ENCODE measurements around the gene RAD51B. TPM values are rescaled to one million over a fixed set of nuclear protein-coding genes. Genes with fewer than 3 reads are reported as not detected.

RAD51B gene
- total RNA-seq, 1 experiment from 2014 or later: 20.0 TPM

DNA sequence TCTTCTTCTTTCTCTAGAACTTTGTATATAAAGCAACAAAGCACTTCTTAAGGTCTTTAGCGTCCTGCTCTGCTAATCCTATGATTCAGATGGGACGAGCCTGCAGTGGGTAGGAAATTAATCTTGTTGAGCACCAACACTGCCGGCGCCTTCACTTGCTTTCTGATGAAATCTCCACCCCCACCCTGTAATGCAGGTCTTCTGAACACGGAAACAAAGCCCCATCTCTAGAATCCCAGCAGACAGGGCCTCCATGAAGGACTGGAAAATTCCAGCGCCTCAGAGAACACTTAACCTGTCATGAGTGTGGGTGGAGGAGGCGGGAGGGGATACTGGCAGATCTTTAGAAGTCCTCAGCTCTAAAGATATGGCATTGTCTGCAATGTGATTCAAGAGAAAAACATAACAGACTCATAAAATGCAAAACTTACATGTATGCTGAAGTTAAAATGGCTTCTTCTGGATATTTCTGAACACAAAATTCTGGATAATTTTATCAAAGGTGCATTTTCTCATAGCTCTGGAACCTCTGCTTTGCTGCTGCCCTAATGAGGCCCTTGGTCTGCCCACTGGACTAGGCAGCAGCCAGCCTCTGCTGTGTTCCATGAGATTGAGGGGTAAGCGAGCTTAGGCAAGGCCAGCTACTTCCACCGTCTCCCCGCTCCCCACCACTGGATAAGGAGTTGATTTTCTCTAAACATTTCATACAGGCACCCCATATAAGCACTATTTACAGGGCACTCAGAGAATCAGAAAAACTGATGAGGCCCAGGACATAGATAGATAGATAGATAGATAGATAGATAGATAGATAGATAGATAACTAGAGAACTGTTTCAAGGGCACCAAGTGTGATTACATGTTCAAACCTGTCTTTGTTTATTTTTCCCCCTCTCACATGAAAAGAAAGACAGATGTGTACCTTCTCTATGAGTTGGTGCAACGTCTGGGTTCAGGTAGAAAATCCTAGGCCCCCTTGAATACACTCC lies 930.2 kb downstream of the RAD51B start (continued):
- TF ChIP-seq SRF (IDR thresholded peaks at IDR 0.05; ENCODE audit: low read depth) (no peak), JUND (IDR thresholded peaks at IDR 0.05) (no peak), CEBPB (IDR thresholded peaks at IDR 0.05; ENCODE audit: low read depth) (no peak), ZNF274 (IDR thresholded peaks at IDR 0.05; ENCODE audit: low read depth, low read length) (no peak), POLR2A (IDR thresholded peaks at IDR 0.05; ENCODE audit: borderline replicate concordance, extremely low read depth, insufficient read depth, insufficient read length) (no peak), CBX3 (IDR thresholded peaks at IDR 0.05; ENCODE audit: low read depth) (no peak)

DNA sequence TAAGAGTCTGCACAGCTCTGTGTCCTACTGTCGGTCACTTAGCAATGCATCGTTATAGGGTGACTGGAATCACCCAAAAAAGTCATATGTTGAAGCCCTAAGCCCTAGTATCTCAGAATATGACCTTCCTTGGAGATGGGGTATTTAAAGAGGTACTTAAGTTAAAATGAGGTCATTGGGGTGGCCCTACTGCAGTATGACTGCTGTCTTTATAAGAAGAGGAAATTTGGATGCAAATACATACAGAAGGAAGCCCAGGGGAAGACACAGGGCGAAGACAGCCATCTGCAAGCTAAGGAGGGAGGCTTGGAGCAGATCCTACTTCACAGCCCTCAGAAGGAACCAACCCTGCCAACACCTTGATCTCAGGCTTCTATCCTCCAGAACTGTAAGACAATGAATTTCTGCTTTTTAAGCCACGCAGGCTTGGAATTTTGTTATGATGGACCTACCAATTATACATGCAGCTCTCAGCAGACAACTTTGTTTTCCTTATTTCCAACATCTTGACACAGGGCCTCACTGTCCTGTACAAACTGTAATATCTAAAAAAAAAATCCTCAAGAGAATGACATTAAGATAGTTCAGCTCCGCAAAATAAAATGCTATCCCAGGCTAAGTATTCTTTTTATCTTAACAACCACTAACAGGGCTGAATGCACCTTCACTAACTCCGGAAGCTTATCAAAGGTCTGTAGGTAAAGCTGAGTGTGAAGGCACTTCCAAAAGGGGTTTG lies 932.9 kb downstream of the RAD51B start:
- H3K27ac ChIP-seq (ENCODE audit: low read depth, low read length): no peak overlapping the region
- H3K9ac ChIP-seq (ENCODE audit: low read length): no peak overlapping the region
- peaks cover 8 to 9% of the 10 kb centered on the region in 2 experiments; a peak in 2 of 4 replicates for H3K4me1 ChIP-seq (ENCODE audit: control insufficient read depth in 1 of 2, insufficient read depth in 2 of 2, low read length in 2 of 2)
- H3K79me2 ChIP-seq (ENCODE audit: insufficient read depth, low read length): no peaks in the 10 kb centered on the region
- H2AFZ ChIP-seq (ENCODE audit: low read depth, low read length, poor library complexity, severe bottlenecking): no peak overlapping the region
- no peaks in the 10 kb centered on the region for H3K9me2 ChIP-seq (ENCODE audit: insufficient read depth)
- no TSS peak for BruUV-seq (replicated peaks)
- H3K4me2 ChIP-seq (ENCODE audit: low read length): no peak overlapping the region
- DNase-seq (ENCODE audit: low read depth, low spot score) (no peak), ATAC-seq (no peak)
- ChIA-PET RAD21 (ENCODE audit: low non-redundant PET in 1 of 2, low total read pairs in 2 of 2, uncharacterized antibody in 2 of 2, unreplicated experiment in 2 of 2) (no interaction called here), POLR2A (no interaction called here), CTCF (no interaction called here)
- H3K4me3 ChIP-seq (replicated peaks in 1 of 2; ENCODE audit: low read depth in 1 of 2, low read length in 2 of 2): no peak overlapping the region
- TF ChIP-seq, protein P1, sequence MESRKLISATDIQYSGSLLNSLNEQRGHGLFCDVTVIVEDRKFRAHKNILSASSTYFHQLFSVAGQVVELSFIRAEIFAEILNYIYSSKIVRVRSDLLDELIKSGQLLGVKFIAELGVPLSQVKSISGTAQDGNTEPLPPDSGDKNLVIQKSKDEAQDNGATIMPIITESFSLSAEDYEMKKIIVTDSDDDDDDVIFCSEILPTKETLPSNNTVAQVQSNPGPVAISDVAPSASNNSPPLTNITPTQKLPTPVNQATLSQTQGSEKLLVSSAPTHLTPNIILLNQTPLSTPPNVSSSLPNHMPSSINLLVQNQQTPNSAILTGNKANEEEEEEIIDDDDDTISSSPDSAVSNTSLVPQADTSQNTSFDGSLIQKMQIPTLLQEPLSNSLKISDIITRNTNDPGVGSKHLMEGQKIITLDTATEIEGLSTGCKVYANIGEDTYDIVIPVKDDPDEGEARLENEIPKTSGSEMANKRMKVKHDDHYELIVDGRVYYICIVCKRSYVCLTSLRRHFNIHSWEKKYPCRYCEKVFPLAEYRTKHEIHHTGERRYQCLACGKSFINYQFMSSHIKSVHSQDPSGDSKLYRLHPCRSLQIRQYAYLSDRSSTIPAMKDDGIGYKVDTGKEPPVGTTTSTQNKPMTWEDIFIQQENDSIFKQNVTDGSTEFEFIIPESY (IDR thresholded peaks at IDR 0.05; ENCODE audit: extremely low read depth, insufficient replicate concordance, low read length): no peak
- TF ChIP-seq, protein P2, sequence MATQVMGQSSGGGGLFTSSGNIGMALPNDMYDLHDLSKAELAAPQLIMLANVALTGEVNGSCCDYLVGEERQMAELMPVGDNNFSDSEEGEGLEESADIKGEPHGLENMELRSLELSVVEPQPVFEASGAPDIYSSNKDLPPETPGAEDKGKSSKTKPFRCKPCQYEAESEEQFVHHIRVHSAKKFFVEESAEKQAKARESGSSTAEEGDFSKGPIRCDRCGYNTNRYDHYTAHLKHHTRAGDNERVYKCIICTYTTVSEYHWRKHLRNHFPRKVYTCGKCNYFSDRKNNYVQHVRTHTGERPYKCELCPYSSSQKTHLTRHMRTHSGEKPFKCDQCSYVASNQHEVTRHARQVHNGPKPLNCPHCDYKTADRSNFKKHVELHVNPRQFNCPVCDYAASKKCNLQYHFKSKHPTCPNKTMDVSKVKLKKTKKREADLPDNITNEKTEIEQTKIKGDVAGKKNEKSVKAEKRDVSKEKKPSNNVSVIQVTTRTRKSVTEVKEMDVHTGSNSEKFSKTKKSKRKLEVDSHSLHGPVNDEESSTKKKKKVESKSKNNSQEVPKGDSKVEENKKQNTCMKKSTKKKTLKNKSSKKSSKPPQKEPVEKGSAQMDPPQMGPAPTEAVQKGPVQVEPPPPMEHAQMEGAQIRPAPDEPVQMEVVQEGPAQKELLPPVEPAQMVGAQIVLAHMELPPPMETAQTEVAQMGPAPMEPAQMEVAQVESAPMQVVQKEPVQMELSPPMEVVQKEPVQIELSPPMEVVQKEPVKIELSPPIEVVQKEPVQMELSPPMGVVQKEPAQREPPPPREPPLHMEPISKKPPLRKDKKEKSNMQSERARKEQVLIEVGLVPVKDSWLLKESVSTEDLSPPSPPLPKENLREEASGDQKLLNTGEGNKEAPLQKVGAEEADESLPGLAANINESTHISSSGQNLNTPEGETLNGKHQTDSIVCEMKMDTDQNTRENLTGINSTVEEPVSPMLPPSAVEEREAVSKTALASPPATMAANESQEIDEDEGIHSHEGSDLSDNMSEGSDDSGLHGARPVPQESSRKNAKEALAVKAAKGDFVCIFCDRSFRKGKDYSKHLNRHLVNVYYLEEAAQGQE (IDR thresholded peaks at IDR 0.05; ENCODE audit: low read depth): no peak
- TF ChIP-seq YY1 (IDR thresholded peaks at IDR 0.05; ENCODE audit: extremely low read depth, insufficient replicate concordance, low read depth, low read length) (no peak), SP1 (IDR thresholded peaks at IDR 0.05; ENCODE audit: low read depth) (no peak), POLR2AphosphoS5 (IDR thresholded peaks at IDR 0.05; ENCODE audit: low read depth, low read length) (no peak)
- intact Hi-C loops (cut with micrococcal nuclease): no loop called here
- no peaks in the 10 kb centered on the region for H3K27me3 ChIP-seq (ENCODE audit: insufficient read depth, low read length)
- H3K36me3 ChIP-seq (ENCODE audit: control insufficient read depth in 1 of 2, insufficient read depth in 2 of 2, low read length in 2 of 2): no peaks in the 10 kb centered on the region
- H3K9me3 ChIP-seq (ENCODE audit: control insufficient read depth in 1 of 2, insufficient read depth in 1 of 2, low read depth in 1 of 2, low read length in 2 of 2): no peaks in the 10 kb centered on the region
- no peaks in the 10 kb centered on the region for H4K20me1 ChIP-seq (ENCODE audit: insufficient read depth)

Measured in HCT116 (cell line).